Peyer's patch (tissue), 4 donors: ENCODE measurements around the gene DNMT3A. TPM values are rescaled to one million over a fixed set of nuclear protein-coding genes. Genes with fewer than 3 reads are reported as not detected.

Experiments used
- DNase-seq, 3 donors: peaks; one replicate each; pipeline ENCODE4 v3.0.0-alpha.2; 2017 to 2019
- H3K27ac ChIP-seq, 4 donors: fragments of 200-600 bp; sonication (generic); one replicate each; pipeline ENCODE4 v1.5.1; 2016 to 2019
- H3K27me3 ChIP-seq, 2 donors: fragments of 200-600 bp; sonication (generic); one replicate each; pipeline ENCODE4 v1.5.1; 2019
- H3K36me3 ChIP-seq, 3 donors: fragments of 200-600 bp; sonication (generic); one replicate each; pipeline ENCODE4 v1.5.1; 2016 to 2019
- H3K4me1 ChIP-seq, 4 donors: fragments of 200-600 bp; sonication (generic); one replicate each; pipeline ENCODE4 v1.5.1; 2016 to 2019
- H3K4me3 ChIP-seq, 4 donors: fragments of 200-600 bp; sonication (generic); 1 replicate in 3 of 4; 2 replicates in 1 of 4; pipeline ENCODE4 v1.5.1; 2016 to 2019; ENCODE audit warnings: mild to moderate bottlenecking in 1 of 4
- H3K9me3 ChIP-seq, 4 donors: fragments of 200-600 bp; sonication (generic); one replicate each; pipeline ENCODE4 v1.5.1; 2016 to 2019; ENCODE audit warnings: mild to moderate bottlenecking in 1 of 4
- POLR2A ChIP-seq, 2 donors: fragments of 450-650 bp; IDR thresholded peaks; one replicate each; pipeline ENCODE4 v1.5.1; 2017; ENCODE audit warnings: antibody characterized with exemption in 2 of 2, mild to moderate bottlenecking in 2 of 2, moderate library complexity in 2 of 2
- total RNA-seq, 4 donors: library from RNA; depleted of rRNA; stranded (reverse); fragments of >200 nt; gene quantifications; one replicate each; pipeline ENCODE4 v1.1.0, GENCODE V29; 2016
- TF ChIP-seq, protein P1 (sequence below), 6 experiments: fragments of 450-650 bp in 4 of 6; fragments of 200-600 bp in 2 of 6; sonication (generic) in 1 of 6; IDR thresholded peaks; one replicate each; pipeline ENCODE4 v1.5.1; 2017 to 2019; ENCODE audit warnings: antibody characterized with exemption in 6 of 6, mild to moderate bottlenecking in 3 of 6, moderate library complexity in 1 of 6

Gene DNMT3A
- total RNA-seq, 4 donors from 2014 or later = 10.7 to 126 (median 27.7) TPM

DNA sequence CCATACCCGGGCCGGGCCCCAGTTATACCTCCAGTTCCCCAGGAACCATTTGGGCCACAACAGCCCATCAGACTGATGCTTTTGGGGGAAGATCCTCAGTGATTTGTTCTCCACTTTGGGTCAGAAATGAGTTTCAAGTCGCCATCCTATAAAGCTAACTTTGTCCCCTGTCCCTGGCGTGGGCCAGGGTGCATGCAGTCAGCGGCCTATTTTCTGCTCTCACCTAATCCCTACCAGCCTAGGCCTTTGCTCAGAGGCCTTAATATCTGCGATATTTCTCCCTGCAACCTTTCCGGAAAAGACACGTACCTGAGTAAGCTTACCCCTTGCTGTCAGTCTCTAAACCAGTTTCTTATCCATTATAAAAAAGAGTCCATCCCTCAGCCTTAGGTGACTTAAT is 7.2 kb downstream of the DNMT3A start:
- Histone ChIP-seq H3K27ac (no peak overlapping the region), H3K36me3 (no peaks in the 10 kb centered on the region), H3K4me1 (peaks cover 0 to 28% (median 4%) of the 10 kb centered on the region in 4 donors)

DNA sequence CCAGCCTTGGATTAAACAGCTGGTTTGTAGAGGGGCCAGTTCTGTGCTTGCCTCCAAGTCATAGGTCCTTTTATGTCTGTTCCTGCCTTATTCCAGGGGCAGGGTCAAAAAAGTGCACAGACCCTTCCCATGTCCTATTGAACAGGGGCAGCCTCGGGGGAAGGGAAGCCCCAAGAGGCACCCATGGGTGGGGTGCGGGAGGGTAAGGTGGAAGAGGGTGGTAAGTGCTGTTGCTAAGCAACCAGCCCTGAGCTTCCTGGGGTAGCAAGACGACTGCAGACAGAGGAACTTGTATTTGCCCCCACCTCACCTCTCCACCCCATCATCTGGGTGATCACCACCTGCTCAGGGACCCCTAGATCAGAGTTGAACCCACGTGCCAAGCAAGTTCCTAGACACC is 7.7 kb downstream of the DNMT3A start:
- TF ChIP-seq POLR2A (IDR thresholded peaks at IDR 0.05) = no peak
- TF ChIP-seq, protein P1, sequence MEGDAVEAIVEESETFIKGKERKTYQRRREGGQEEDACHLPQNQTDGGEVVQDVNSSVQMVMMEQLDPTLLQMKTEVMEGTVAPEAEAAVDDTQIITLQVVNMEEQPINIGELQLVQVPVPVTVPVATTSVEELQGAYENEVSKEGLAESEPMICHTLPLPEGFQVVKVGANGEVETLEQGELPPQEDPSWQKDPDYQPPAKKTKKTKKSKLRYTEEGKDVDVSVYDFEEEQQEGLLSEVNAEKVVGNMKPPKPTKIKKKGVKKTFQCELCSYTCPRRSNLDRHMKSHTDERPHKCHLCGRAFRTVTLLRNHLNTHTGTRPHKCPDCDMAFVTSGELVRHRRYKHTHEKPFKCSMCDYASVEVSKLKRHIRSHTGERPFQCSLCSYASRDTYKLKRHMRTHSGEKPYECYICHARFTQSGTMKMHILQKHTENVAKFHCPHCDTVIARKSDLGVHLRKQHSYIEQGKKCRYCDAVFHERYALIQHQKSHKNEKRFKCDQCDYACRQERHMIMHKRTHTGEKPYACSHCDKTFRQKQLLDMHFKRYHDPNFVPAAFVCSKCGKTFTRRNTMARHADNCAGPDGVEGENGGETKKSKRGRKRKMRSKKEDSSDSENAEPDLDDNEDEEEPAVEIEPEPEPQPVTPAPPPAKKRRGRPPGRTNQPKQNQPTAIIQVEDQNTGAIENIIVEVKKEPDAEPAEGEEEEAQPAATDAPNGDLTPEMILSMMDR (IDR thresholded peaks at IDR 0.05) = no peak
- Histone ChIP-seq H3K27ac (no peak overlapping the region), H3K27me3 (no peaks in the 10 kb centered on the region), H3K4me1 (peaks cover 0 to 27% (median 4%) of the 10 kb centered on the region in 4 donors), H3K4me3 (no peak overlapping the region), H3K9me3 (no peaks in the 10 kb centered on the region), H3K36me3 (no peaks in the 10 kb centered on the region)
- DNase-seq = no peak

More for the DNA sequence above, 7.2 kb downstream of the DNMT3A start:
- TF ChIP-seq, protein P1 (IDR thresholded peaks at IDR 0.05) = no peak
- no peak for TF ChIP-seq POLR2A (IDR thresholded peaks at IDR 0.05)
- DNase-seq = no peak
- Histone ChIP-seq H3K9me3 (no peaks in the 10 kb centered on the region), H3K27me3 (no peaks in the 10 kb centered on the region), H3K4me3 (no peak overlapping the region)

DNA sequence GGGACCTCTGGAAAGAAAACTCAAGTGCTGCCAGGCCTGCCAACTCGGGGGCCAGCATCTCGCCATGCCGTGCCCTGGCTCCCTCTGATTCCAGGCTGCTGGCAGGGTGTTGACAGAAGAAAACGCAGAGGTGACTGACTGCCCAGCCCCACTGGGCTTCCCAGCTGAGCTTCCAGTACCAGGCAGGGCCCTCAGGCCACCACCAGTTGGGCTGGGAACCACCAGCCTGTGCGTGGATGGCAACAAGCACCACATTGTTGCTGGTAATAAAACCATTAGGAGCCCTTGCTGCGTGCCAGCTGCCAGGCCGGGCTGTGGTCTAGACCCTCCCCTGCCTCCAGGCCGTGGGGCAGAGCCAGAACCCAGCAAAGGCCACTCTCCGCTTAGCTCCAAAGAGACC is 9.2 kb downstream of the DNMT3A start:
- Histone ChIP-seq H3K36me3 (no peaks in the 10 kb centered on the region), H3K4me1 (peaks cover 0 to 20% (median 4%) of the 10 kb centered on the region in 4 donors), H3K4me3 (no peak overlapping the region), H3K27me3 (no peaks in the 10 kb centered on the region), H3K9me3 (no peaks in the 10 kb centered on the region), H3K27ac (no peak overlapping the region)
- TF ChIP-seq POLR2A (IDR thresholded peaks at IDR 0.05) = no peak
- TF ChIP-seq, protein P1 (IDR thresholded peaks at IDR 0.05) = no peak
- no peak for DNase-seq

DNA sequence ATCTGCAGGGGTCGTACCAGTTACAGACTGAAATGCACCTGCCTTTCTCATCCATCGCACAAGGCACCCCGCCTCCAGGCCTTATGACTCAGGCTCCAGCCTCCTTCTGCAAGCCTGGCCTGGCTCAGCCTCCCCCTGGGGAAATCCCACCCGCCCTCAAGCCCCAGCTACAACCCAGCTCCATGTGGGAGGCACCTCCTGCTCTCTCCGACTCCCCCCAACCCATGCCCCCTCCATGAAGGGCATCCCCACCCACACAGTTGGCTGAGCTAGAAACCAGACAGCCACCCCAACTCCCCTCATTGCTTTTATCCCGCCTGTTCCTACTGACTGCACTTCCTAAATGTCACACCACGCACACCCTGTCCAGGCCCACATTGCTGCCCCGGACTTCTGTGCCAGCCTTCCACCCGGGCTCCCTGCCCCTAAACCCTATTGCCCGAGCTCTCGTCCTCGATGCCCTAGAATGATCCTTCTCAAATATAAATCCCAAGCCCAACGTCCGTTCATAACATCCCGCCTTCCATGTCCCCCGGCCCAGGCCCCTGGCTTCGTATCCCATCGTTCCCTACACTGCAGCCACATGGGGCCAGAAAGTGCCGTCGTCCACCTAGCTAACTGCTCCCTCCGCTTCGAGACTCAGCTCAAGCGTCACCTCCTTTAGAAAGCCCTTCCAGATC is 9.9 kb downstream of the DNMT3A start:
- no peaks in the 10 kb centered on the region for H3K27me3 ChIP-seq
- H3K27ac ChIP-seq = no peak overlapping the region
- peaks cover 0 to 20% (median 4%) of the 10 kb centered on the region in 4 donors for H3K4me1 ChIP-seq
- TF ChIP-seq POLR2A (IDR thresholded peaks at IDR 0.05) = no peak
- TF ChIP-seq, protein P1 (IDR thresholded peaks at IDR 0.05) = no peak
- H3K36me3 ChIP-seq = no peaks in the 10 kb centered on the region
- H3K9me3 ChIP-seq = peaks cover 0 to 2% (median 0%) of the 10 kb centered on the region in 4 donors
- no peak for DNase-seq
- H3K4me3 ChIP-seq = no peak overlapping the region

DNA sequence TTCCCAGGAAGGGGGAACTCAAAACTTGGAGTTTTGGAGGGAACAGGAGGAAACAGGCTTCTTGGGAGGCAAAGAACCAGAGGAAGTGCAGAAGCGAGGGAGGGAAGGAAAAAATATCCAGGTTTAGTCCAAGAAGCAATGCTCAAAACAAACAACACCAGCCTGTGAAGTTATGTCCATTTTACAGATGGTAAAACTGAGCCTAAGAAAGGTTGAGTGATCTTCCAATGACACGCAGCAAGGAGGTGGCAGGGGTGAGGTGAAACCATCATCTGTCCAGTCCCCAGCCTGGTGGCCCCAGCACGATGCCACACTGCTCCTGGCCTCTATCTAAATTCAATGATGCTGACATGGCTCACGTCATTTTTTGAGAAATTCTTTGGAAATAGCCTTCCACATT is 10.8 kb downstream of the DNMT3A start:
- no peaks in the 10 kb centered on the region for H3K36me3 ChIP-seq
- H3K4me1 ChIP-seq = peaks cover 0 to 11% (median 4%) of the 10 kb centered on the region in 4 donors
- no peak for TF ChIP-seq POLR2A (IDR thresholded peaks at IDR 0.05)
- TF ChIP-seq, protein P1 (IDR thresholded peaks at IDR 0.05) = no peak
- H3K4me3 ChIP-seq = no peak overlapping the region
- no peaks in the 10 kb centered on the region for H3K27me3 ChIP-seq
- H3K27ac ChIP-seq = no peak overlapping the region
- DNase-seq = no peak
- H3K9me3 ChIP-seq = peaks cover 0 to 8% (median 2%) of the 10 kb centered on the region in 4 donors
